A204.1 (cell line): ENCODE results near the gene SRPK2.
A peak's percentile ranks its signal among the peaks of the same experiment; 100 is the strongest.

Experiments
- FAIRE-seq: peaks from 2 replicates; lab custom pipeline; 2012; peaks lifted over from hg19 to GRCh38; lab: Jason Lieb, UNC

Gene SRPK2

GRCh38 chr7:105189859-105190492, 198.7 kb downstream of the SRPK2 start:
- FAIRE-seq = no peak

DNA sequence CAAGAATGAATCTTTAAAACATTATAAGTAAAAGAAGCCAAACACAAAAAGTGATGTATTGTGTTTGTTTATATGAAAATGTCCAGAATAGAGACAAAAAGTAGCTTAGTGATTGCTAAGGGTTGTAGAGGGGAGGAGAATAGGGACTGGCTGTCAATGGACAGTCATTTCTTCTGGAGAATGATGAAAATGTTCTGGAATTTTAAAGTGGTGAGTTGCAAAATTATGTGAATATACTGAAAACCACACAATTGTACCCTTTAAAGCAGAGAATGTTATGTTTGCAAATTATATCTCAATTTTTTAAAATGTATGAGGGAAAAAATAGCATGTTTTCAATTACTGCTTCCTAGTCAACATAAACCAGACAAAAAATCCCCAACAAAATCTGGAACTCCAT, 200.5 kb downstream of the SRPK2 start:
- FAIRE-seq = no peak

- FAIRE-seq = no peak
Observed at GRCh38 chr7:105187302-105188169, 201.2 kb downstream of the SRPK2 start.

DNA sequence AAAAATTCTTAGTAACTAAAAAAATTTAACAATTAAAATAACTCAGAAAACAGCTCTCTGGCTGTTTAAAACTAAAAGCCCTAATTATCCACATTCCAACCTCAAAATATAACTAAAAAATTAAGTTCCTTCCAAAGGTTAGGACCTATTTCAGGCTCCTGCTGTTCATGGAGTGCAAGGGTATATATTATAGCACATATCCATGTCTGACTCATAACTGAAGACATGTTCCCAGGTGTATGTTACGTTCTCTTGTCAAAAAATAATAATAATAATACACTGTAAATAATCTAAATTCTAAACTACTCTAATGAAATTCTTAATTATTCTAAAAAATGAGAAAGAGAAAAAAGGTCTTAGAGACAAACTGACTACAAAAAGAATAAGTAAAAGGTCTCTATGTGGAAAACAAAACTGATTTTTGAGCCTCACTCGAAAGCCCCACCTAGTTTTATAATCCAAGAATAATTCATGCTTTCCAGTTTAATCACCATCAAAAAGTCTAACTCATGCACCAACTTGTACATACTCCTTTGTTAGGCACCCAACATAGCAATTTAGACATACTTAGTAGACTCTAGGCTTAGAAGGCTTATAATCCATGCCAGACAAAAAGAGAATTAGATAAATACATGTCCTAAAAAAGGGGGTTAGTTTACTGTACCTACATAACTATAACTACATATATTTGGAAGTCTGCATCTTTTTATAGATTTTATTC, 203.3 kb downstream of the SRPK2 start:
- FAIRE-seq = peak; percentile 51

DNA sequence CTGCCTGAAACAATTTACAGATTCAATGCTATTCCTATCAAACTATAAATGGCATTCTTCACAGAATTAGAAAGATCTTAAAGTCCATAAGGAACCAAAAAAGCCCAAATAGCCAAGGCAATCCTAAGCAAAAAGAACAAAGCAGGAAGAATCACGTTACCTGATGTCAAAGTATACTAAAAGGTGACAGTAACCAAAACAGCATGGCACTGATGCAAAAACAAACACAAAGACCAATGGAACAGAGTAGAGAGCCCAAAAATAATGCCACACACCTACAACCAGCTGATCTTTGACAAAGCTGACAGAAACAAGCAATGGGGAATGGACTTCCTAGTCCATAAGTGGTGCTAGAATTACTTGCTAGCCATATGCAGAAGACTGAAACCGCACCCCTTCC, 208.7 kb downstream of the SRPK2 start:
- no peak for FAIRE-seq

- peak; percentile 83 for FAIRE-seq
Observed at GRCh38 chr7:105178928-105179541, 209.7 kb downstream of the SRPK2 start.

- FAIRE-seq = peak; percentile 41
Observed at GRCh38 chr7:105178177-105178576, 210.5 kb downstream of the SRPK2 start.

DNA sequence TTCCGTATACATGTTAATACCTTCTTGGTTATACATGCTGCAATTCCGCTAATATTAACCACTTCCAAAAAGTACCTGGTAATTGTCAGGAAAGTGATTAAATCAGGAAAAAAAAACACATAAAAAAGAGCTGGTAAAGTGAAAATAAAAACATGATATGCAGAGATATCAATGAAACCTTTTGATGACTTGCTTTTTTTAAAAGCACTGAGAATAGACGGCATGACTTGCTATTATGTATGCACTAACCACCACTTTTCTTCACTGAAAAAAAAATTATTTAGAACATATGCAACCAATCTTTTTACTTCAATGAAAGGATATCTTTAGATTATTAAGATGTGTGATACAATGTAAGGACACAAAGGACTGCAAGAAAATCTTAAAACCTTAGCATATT, 211.7 kb downstream of the SRPK2 start:
- peak; percentile 11 for FAIRE-seq

DNA sequence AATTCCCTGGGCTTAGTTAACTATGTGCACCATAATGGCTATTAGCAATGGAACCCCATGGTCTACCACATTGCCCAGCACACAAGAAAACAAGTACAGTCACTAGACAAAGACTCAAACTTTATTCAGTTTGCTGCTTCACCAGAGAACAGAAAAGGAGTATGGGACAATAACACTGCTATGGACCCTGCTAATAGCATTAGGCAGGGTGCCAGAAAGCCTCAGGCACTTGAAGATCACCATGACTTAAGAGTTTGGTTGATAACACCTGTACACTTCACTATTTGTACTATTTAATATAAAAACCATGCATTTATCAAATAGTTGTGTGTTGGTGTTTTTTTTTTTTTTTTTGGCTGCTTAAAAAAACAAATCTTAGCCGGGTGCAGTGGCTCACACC, 215.1 kb downstream of the SRPK2 start:
- no peak for FAIRE-seq

DNA sequence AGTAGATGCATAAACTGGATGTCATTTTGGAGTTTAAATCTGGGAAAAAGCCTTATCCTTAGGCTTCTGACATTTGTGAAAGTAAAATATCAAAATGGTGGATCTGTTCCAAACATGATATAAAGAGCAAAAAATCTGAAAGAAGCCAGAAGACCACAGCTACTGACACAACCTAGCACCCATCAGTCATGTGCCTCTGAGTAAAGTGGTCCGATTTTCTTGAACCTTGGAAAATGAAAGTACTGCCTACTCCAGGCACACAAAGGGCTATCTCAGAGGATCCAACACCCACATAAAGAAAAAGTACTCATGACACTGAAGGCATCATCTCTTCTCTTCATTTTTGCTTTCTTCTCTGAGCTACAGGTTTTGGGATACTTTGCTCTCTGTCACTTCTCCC, 224.0 kb downstream of the SRPK2 start:
- no peak for FAIRE-seq

DNA sequence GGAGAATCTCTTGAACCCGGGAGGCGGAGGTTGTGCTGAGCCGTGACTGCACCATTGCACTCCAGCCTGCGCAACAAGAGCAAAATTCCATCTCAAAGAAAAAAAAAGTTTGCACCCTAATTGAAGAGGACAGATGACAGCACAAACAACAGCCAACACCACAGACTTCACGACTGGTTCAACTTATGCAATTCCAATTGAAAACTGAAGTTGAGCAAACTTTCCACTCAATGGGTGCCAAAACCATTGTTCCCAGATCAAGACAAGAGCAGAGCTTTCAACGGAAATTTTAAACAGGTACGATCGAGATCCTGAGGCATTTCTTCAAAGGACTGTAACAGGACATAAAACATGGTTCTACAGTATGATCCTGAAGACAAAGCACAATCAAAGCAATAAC, 225.0 kb downstream of the SRPK2 start:
- no peak for FAIRE-seq

GRCh38 chr7:105161366-105161765, 227.4 kb downstream of the SRPK2 start:
- no peak for FAIRE-seq

DNA sequence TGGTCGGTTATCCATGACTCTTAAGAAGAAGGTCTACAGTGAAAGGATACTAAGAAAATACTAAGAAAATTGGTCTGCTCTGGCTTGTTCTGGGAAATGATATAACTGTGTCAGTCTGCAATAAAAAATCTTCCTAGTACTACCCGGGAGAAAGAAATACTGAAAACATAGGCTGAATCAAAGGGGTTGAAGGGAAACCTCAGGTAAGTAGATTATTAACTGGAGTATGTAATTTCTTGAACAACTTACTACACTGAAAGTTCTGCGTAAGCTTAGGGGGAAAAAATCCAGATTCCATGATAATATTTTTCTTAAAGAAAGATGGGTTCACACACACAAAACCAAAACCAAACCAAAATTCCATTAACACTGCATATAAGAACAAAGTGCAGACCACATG, 231.4 kb downstream of the SRPK2 start:
- FAIRE-seq = no peak

DNA sequence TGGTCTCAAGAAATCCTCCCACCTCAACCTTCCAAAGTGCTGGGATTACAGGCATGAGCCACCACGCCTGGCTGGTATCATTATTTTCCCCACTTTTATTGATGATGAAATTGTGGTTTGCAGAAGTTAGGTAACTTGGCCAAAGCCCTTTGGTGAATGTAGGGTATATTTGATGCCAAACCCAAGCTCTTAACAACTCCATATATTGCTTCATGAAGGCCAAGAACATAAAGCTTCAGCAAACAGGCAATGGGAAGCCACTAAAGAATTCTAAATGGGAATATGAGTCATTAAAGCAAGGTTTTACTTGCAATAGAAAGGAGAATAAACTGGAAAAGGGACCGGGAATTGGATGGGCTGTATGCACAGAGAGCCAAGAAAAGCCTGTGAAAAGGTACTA, 232.0 kb downstream of the SRPK2 start:
- no peak for FAIRE-seq

GRCh38 chr7:105154084-105154483, 234.6 kb downstream of the SRPK2 start:
- no peak for FAIRE-seq

GRCh38 chr7:105153531-105153930, 235.2 kb downstream of the SRPK2 start:
- FAIRE-seq = no peak

DNA sequence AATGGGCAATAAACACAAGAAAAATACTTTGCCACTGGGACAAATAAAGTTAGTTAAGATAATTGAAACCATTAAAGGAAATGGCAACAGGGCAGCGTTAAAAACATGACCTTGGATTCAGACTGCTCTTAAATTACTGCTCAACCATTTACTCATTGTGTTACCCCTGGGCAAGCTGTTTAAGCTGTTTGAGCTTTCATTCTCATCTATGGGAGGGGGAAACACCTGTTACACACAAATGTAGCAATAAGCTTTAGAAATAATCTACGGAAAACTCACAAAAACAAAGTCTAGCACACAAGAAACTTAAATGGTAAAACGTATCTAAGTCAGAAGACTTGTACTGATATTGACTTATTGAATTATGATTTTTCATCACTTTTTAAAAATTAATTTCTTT, 237.6 kb downstream of the SRPK2 start:
- FAIRE-seq = no peak

- no peak for FAIRE-seq
Observed at GRCh38 chr7:105149827-105150226, 238.9 kb downstream of the SRPK2 start.

DNA sequence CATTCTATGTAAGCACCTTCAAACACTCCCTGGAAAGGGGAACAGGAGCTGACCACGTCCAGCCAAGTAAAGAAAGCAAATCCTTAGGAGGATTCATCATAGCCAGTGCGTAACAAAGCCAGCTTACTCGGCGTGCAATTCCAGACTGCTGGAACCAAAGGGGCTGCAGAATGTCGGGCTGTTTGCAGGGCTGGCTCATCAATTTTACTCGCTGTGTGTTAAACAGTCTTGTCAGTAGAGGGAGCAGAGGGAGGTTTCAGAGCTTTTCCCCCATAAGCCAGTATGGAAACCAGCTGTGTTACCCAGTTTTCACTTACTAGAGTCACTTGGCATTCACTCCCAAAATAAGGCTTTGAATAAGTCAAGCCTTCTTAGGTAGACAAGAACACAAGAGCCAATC, 247.7 kb downstream of the SRPK2 start:
- no peak for FAIRE-seq

GRCh38 chr7:105139381-105139780, 249.3 kb downstream of the SRPK2 start:
- FAIRE-seq = no peak

- no peak for FAIRE-seq
Observed at GRCh38 chr7:105137898-105138297, 250.8 kb downstream of the SRPK2 start.

DNA sequence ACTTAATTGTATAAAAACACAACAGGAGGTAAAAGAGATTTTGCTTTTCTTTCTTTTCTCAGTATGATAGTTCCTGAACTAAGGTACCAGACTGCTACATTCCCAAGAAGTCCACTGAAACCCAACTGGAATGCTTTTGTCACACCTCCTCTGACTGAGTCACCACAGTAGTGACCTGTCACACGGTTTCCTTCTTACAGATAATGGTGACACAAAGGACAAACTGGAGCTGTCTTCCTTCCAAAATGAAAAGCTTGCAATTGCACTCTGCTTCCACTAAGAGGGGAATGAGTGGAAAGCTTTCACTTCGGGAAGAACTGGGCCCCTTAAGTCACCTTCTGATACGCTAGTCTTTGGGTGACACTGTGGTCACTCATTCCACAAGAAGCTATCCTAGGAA, 252.5 kb downstream of the SRPK2 start:
- FAIRE-seq = no peak
